Measurements from ENCODE around the gene AGMO.

Gene AGMO

GRCh38 chr7:15215616-15216015 is 346.2 kb downstream of the AGMO start:
- DNase-seq (ENCODE audit: low read depth) = no peak

DNA sequence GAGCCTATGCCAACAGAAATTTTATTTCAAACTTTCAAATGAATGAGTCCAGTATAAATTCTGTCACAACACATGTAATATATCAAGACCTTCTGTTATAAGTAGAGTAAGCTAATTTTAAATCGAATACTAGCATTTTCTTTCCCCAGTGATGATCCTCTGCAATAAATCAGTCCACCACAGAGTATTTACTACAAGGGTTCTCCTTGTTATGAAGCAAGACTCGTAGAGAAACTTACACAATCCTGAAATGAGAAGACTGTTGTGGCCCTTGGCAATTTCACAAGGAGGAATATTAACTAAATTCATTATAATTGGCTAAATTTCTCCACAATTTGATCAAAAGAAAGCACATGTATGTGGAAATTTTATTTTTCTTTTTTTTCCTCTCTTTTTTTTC is 346.8 kb downstream of the AGMO start:
- no peak for DNase-seq (ENCODE audit: low read depth)

GRCh38 chr7:15213093-15213492 is 348.7 kb downstream of the AGMO start:
- no peak for DNase-seq (ENCODE audit: low read depth)

DNA sequence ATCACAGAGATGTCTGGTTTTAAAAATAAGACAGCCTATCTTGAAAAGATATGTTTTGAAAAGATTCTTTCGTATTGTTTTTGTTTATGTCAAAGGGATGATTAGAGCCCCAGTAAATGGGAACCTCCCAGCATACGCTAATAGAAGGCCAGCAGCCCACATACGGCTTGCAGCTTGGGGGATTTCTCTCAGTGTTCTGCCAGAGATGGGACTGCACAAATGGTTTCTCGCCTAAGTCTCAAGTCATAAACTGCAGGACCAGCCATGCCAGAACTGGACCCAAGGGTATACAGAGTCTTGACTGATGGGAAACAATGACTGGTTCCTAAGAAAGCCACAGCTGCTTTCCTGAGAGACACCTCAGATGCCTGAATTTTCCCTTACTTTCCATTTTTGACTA is 352.4 kb downstream of the AGMO start:
- DNase-seq (ENCODE audit: low read depth) = no peak

DNA sequence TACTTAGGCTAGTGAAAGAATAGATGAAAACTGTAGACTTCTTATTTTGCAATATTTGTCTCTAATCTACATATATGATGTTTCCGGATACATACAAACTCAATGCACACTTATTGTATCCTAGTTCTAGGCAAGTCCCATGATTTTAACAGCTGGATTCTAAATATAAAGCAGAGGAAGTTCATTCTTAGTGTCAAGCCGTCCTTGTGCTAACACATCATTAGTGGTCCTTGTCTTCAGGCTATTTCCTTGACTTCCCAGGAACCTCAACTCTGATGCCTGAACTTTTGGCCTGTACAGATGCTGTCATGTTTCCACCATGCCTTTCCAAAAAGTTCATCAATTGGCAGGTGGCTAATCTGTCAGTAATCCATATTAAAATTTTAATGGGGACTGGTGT is 357.4 kb downstream of the AGMO start:
- no peak for DNase-seq (ENCODE audit: low read depth)

GRCh38 chr7:15199482-15199881 is 362.3 kb downstream of the AGMO start:
- no peak for DNase-seq (ENCODE audit: low read depth)

GRCh38 chr7:15197042-15197977 is 364.5 kb downstream of the AGMO start:
- DNase-seq (ENCODE audit: low read depth) = no peak

GRCh38 chr7:15178065-15178464 is 383.8 kb downstream of the AGMO start:
- DNase-seq (ENCODE audit: low read depth) = no peak

GRCh38 chr7:15176089-15176488 is 385.7 kb downstream of the AGMO start:
- DNase-seq (ENCODE audit: low read depth) = no peak

GRCh38 chr7:15175152-15175551 is 386.7 kb downstream of the AGMO start:
- no peak for DNase-seq (ENCODE audit: low read depth)

- DNase-seq (ENCODE audit: low read depth) = no peak
Observed at GRCh38 chr7:15174485-15174884, 387.3 kb downstream of the AGMO start.

DNA sequence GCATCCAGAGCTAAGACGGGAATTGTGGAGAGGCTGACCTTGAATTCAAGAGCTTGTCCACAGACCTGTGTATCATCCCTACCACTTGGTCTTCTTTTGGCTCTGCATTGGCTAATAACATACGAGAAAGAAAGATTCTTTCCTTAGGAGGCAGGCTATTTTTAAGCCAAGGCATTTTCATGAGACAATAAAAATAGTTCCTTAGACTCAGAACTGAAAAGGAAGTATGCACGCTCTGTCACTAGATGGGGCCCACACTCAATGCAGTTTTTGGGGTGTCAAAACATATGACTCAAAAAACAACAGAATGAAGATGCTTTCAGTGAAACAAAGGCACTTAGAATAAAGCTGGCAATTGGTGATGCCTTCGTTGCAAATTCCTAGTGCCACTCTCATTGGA is 393.3 kb downstream of the AGMO start:
- no peak for DNase-seq (ENCODE audit: low read depth)

- DNase-seq (ENCODE audit: low read depth) = no peak
Observed at GRCh38 chr7:15167912-15168311, 393.9 kb downstream of the AGMO start.

- no peak for DNase-seq (ENCODE audit: low read depth)
Observed at GRCh38 chr7:15166620-15167019, 395.2 kb downstream of the AGMO start.

- DNase-seq (ENCODE audit: low read depth) = no peak
Observed at GRCh38 chr7:15159261-15159660, 402.6 kb downstream of the AGMO start.

GRCh38 chr7:15158141-15158810 is 403.5 kb downstream of the AGMO start:
- DNase-seq (ENCODE audit: low read depth) = no peak

Measured in stimulated activated CD8-positive, alpha-beta memory T cell treated with anti-CD3 and anti-CD28 coated beads, Interleukin-15, amount 100 ng/mL, for 1 hour (primary cell).